ENCODE results near the gene ARHGAP33. TPM values are rescaled to one million over a fixed set of nuclear protein-coding genes. Genes with fewer than 3 reads are reported as not detected.

ARHGAP33 gene
- total and polyA plus RNA-seq, 4 donors: 3.1 to 16.6 (median 12.2) TPM

GRCh38 chr19:35734889-35735288 is 40.5 kb upstream of the ARHGAP33 start:
- ATAC-seq (ENCODE audit: insufficient read depth, low FRiP score) (no peak), DNase-seq (no peak)
- WGBS, 2 donors: 87 to 92% methylated on average over 5 of the region's 5 CpGs
- H3K27ac ChIP-seq (ENCODE audit: low read depth in 1 of 2, low read length in 1 of 2): no peak overlapping the region
- H3K4me3 ChIP-seq: no peak overlapping the region
- no peak for TF ChIP-seq CTCF (IDR thresholded peaks at IDR 0.05; ENCODE audit: control extremely low read depth, extremely low read depth)
- H3K4me1 ChIP-seq (ENCODE audit: control insufficient read depth in 5 of 5, insufficient read depth in 5 of 5, low read length in 5 of 5): peaks cover 0 to 4% (median 0%) of the 10 kb centered on the region in 5 donors
- no peaks in the 10 kb centered on the region for H3K27me3 ChIP-seq (ENCODE audit: control insufficient read depth in 3 of 3, insufficient read depth in 3 of 3, low read length in 2 of 3)
- H3K9me3 ChIP-seq (ENCODE audit: control insufficient read depth in 4 of 4, insufficient read depth in 3 of 4, low read length in 3 of 4): no peaks in the 10 kb centered on the region
- H3K36me3 ChIP-seq (ENCODE audit: control insufficient read depth in 4 of 4, insufficient read depth in 4 of 4, low read length in 4 of 4): peaks cover 3 to 72% (median 28%) of the 10 kb centered on the region in 4 donors
- no peak overlapping the region for H3K9ac ChIP-seq (ENCODE audit: insufficient read depth in 1 of 2, low read length in 2 of 2)

- no peak overlapping the region for H3K27ac ChIP-seq (ENCODE audit: low read depth in 1 of 2, low read length in 1 of 2)
- ATAC-seq (ENCODE audit: insufficient read depth, low FRiP score) (no peak), DNase-seq (no peak)
- peaks cover 3 to 50% (median 20%) of the 10 kb centered on the region in 4 donors for H3K36me3 ChIP-seq (ENCODE audit: control insufficient read depth in 4 of 4, insufficient read depth in 4 of 4, low read length in 4 of 4)
- H3K27me3 ChIP-seq (ENCODE audit: control insufficient read depth in 3 of 3, insufficient read depth in 3 of 3, low read length in 2 of 3): no peaks in the 10 kb centered on the region
- 87 to 92% methylated on average over 22 of the region's 22 CpGs for WGBS, 2 donors
- H3K4me3 ChIP-seq: no peak overlapping the region
- peaks cover 0 to 14% (median 0%) of the 10 kb centered on the region in 5 donors for H3K4me1 ChIP-seq (ENCODE audit: control insufficient read depth in 5 of 5, insufficient read depth in 5 of 5, low read length in 5 of 5)
- no peaks in the 10 kb centered on the region for H3K9me3 ChIP-seq (ENCODE audit: control insufficient read depth in 4 of 4, insufficient read depth in 3 of 4, low read length in 3 of 4)
- no peak overlapping the region for H3K9ac ChIP-seq (ENCODE audit: insufficient read depth in 1 of 2, low read length in 2 of 2)
- TF ChIP-seq CTCF (IDR thresholded peaks at IDR 0.05; ENCODE audit: control extremely low read depth, extremely low read depth): no peak
Measured at GRCh38 chr19:35736913-35737886, 38.2 kb upstream of the ARHGAP33 start.

GRCh38 chr19:35738021-35738886 is 37.1 kb upstream of the ARHGAP33 start:
- ATAC-seq (ENCODE audit: insufficient read depth, low FRiP score) (no peak), DNase-seq (no peak)
- Histone ChIP-seq H3K4me1 (ENCODE audit: control insufficient read depth in 5 of 5, insufficient read depth in 5 of 5, low read length in 5 of 5) (peaks cover 0 to 14% (median 0%) of the 10 kb centered on the region in 5 donors), H3K27me3 (ENCODE audit: control insufficient read depth in 3 of 3, insufficient read depth in 3 of 3, low read length in 2 of 3) (no peaks in the 10 kb centered on the region), H3K9me3 (ENCODE audit: control insufficient read depth in 4 of 4, insufficient read depth in 3 of 4, low read length in 3 of 4) (no peaks in the 10 kb centered on the region), H3K4me3 (no peak overlapping the region), H3K27ac (ENCODE audit: low read depth in 1 of 2, low read length in 1 of 2) (no peak overlapping the region), H3K9ac (ENCODE audit: insufficient read depth in 1 of 2, low read length in 2 of 2) (no peak overlapping the region), H3K36me3 (ENCODE audit: control insufficient read depth in 4 of 4, insufficient read depth in 4 of 4, low read length in 4 of 4) (peaks cover 3 to 44% (median 22%) of the 10 kb centered on the region in 4 donors)
- TF ChIP-seq CTCF (IDR thresholded peaks at IDR 0.05; ENCODE audit: control extremely low read depth, extremely low read depth): no peak
- 92 to 93% methylated on average over 37 of the region's 37 CpGs for WGBS, 2 donors

Data from lung (tissue), 12 donors.